ENCODE measurements around the gene TMA7. TPM values are rescaled to one million over a fixed set of nuclear protein-coding genes. Genes with fewer than 3 reads are reported as not detected.
A peak's percentile ranks its signal among the peaks of the same experiment; 100 is the strongest.

Gene TMA7
- total and polyA plus RNA-seq, 2 of the 13 experiments (the other 11 are each of a cell fraction or from before 2014, with no cell fraction given): 100 to 486 TPM

- TF ChIP-seq PREB (CRISPR knock-in tag; IDR thresholded peaks at IDR 0.05) (no peak), HNRNPLL (IDR thresholded peaks at IDR 0.05; ENCODE audit: low read depth, low read length, poor library complexity, severe bottlenecking) (no peak), HIVEP1 (CRISPR knock-in tag; IDR thresholded peaks at IDR 0.05) (peak; percentile 49; the same call in 1 of the 2 replicates), ZHX1 (CRISPR knock-in tag; IDR thresholded peaks at IDR 0.05; ENCODE audit: low read depth) (no peak; the same call in 1 of the 2 replicates), ZFYVE20 (CRISPR knock-in tag; IDR thresholded peaks at IDR 0.05; ENCODE audit: borderline replicate concordance, low read depth) (no peak), SPEN (CRISPR knock-in tag; IDR thresholded peaks at IDR 0.05; ENCODE audit: low read depth) (no peak), GRHL1 (CRISPR knock-in tag; conservative IDR thresholded peaks at IDR 0.05) (no peak), KDM5B (CRISPR knock-in tag; IDR thresholded peaks at IDR 0.05; ENCODE audit: borderline replicate concordance) (0 out of 2 replicates have a peak, but pooled peaks have one; percentile 44), FOXA1 (IDR thresholded peaks at IDR 0.05) (no peak), FOXA1 (CRISPR knock-in tag; IDR thresholded peaks at IDR 0.05) (no peak), ZNF577 (CRISPR knock-in tag; IDR thresholded peaks at IDR 0.05; ENCODE audit: borderline replicate concordance, low read depth) (no peak), POLR2G (IDR thresholded peaks at IDR 0.05; ENCODE audit: low read depth, low read length) (peak; percentile 12), HOMEZ (CRISPR knock-in tag; IDR thresholded peaks at IDR 0.05; ENCODE audit: low read depth) (no peak), FIP1L1 (IDR thresholded peaks at IDR 0.05; ENCODE audit: borderline replicate concordance, insufficient read depth, low read depth, low read length) (0 out of 2 replicates have a peak, but pooled peaks have one; percentile 30), NCOA2 (CRISPR knock-in tag; IDR thresholded peaks at IDR 0.05) (no peak), ZNF251 (CRISPR knock-in tag; IDR thresholded peaks at IDR 0.05) (no peak), NFRKB (IDR thresholded peaks at IDR 0.05) (no peak), ZKSCAN5 (CRISPR knock-in tag; IDR thresholded peaks at IDR 0.05) (no peak), KAT2B (IDR thresholded peaks at IDR 0.05; ENCODE audit: borderline replicate concordance, low read depth, low read length) (no peak), ARID2 (CRISPR knock-in tag; IDR thresholded peaks at IDR 0.05; ENCODE audit: borderline replicate concordance) (no peak), ZFX (CRISPR knock-in tag; IDR thresholded peaks at IDR 0.05; ENCODE audit: low read depth) (no peak), RFXAP (CRISPR knock-in tag; IDR thresholded peaks at IDR 0.05; ENCODE audit: borderline replicate concordance) (peak; percentile 7; the same call in 1 of the 2 replicates), POLR2AphosphoS5 (IDR thresholded peaks at IDR 0.05; ENCODE audit: low read depth, low read length) (peak; percentile 50)
Measured at GRCh38 chr3:48399387-48400172, 40.5 kb upstream of the TMA7 start (continued).
